Fibroblast of peridontal ligament (primary cell): ENCODE results near the gene IQGAP2.
"Not testable (repeated sequence)": the region's sequence is repeated elsewhere in the genome, so short reads cannot be mapped to it uniquely, and the experiment has no call there.

ENCODE experiments used
- DNase-seq: peaks from one replicate; pipeline ENCODE4 v3.0.0-alpha.2; 2010; ENCODE audit errors: extremely low read depth

IQGAP2 gene

DNA sequence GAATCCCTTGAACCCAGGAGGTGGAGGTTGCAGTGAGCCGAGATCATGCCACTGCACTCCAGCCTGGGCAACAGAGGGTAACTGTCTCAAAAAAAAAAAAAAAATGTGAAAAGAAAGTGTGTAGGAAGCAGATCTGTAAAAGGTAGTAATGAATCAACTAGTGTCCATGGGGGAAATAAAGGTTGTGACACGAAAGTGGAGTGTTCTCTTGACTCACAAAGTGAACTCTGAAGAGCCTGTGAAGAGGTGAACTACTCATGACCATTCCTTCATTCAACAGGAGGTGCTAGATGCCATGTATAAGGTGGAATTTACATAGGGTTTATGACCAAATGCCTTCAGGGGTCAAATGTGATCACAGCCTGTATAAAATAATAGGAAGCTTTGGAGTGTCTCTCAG lies 12.8 kb downstream of the IQGAP2 start:
- DNase-seq = no peak

GRCh38 chr5:76419597-76420298 lies 16.7 kb downstream of the IQGAP2 start:
- no peak for DNase-seq

DNA sequence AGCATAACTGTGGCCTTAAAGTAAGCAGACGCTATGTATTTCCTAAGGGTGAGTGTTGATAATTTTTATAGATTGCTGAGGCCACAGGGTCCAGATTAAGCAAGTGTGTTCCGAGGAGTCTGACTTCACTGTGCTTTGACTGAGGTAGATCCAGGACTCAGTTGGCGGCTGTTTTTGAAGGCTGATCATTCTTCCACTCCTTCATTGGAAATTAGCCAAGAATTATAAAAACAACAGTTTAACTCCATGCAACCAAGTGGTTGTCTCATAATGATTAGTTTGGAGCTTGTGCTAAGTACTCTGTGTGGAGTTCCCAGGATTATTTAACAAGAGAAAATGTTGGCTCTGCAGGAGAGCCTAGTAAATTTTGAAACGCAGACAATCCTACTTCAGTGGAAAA lies 19.1 kb downstream of the IQGAP2 start:
- no peak for DNase-seq

DNA sequence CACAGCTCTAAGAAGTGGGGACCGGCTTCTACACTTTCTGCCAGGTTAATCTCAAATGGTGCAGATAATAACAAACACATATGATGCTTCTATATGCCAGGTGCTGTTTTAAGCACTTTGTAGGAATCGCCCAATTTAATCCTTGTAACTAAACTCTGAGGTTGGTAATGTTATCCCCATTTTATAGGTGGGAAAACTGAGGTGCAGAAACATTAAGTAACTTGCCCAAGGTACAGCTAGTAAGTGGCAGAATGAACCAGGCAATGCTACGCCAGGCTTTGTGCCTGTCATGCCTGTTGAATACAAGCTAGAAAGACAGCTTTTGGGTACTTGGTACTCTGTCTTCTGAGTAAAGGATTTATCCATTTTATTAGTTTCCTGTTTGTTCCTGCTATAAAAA lies 19.7 kb downstream of the IQGAP2 start:
- DNase-seq = no peak

- DNase-seq = no peak
Measured at GRCh38 chr5:76425146-76425545, 22.1 kb downstream of the IQGAP2 start.

DNA sequence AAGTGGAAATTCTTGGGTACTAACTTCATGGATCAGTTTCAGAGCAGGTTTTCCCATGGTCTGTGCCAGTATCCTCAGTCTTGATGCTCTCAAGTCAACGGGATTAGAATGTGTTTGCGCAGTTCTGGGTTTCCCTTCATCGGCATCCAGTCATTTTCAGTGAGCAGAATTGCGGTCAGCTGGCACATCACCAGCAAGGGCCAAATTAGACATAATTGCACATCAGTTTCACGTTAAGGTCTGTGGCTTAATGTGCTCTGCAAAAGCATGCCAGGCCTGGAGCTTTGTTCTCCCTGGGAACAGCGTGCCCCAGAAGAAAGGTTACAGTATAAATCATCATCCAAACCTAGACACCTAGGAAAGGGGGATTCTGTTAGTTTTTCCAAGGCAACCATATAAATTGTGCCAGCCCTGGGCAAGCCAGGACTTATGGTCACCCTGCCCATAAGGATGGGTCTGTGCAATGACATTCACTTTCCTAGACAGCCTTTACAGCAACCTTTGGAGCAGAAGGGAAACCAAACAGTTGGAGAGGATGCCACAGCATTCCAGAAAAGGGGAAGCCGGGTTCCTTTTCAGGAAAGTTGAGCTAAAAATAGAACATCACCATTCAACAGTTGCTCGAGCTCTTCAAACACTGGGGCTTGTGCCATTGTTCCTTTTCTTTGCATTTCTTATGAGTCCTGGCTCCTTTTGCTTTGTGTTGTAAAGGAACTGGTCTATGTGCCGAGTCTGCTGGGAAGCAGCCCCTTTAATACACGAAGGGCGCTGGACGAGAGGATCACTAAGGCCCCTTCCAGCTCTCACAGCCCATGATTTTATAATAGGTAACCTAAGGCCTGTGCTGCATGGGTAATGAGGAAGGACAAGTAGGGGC lies 23.1 kb downstream of the IQGAP2 start:
- peak; percentile 7 for DNase-seq

DNA sequence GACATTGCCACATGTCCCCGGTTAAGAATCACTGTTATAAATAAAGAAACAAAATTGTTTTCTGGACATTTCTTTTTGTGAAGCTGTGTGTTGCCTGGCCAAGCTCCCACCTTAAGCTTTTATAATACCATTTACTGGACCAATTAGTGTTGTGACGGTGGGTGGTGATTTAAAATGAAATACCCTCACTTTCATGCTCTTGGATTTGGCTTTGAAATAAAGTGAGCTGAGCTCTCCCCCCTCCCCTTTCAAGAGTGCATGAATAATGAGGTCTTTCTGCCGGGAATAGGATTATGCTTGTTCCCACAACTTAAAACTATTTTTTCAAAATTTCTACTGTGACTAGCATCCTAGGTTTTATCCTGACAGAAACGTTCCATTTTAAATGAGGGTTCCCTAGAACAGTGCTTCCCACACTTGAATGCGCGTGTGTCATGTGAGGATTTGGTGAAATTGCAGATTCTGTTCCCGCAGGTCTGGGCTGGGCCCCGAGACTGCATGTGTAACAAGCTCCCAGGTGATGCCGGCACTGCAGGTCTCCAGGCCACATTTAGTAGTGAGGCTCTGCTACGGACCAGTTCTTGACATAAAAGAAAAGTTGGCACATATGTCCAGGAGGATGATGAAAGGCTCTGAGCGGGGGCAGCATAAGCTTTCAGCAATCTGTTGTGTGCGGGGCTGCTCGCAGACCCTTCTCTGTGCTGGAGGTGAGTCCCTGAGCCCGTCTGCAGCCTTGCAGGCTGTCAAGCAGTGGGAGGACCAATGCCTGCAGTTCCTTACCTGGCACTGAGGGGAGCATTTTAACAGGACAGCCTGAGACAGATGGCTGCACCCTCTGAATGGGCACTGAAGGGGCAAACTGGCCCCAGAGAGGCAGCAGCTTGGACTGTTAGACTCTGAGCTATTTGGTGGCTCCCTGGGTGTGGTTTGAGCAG lies 24.4 kb downstream of the IQGAP2 start:
- no peak for DNase-seq

- not testable (repeated sequence) for DNase-seq
Measured at GRCh38 chr5:76428550-76428949, 25.5 kb downstream of the IQGAP2 start.

- DNase-seq = no peak
Measured at GRCh38 chr5:76433261-76433660, 30.2 kb downstream of the IQGAP2 start.

DNA sequence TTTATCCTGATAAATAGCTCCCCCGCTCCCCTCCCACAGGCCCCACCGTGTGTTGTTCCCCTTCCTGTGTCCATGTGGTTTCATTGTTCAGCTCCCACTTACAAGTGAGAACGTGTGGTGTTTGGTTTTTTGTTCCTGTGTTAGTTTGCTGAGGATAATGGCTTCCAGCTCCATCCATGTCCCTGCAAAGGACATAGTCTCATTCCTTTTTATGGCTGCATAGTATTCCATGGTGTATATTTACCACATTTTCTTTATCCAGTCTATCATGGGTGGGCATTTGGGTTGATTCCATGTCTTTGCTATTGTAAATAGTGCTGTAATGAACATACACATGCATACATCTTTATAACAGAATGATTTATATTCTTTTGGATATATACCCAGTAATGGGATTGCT lies 34.4 kb downstream of the IQGAP2 start:
- not testable (repeated sequence) for DNase-seq

GRCh38 chr5:76438025-76438424 lies 34.9 kb downstream of the IQGAP2 start:
- no peak for DNase-seq

DNA sequence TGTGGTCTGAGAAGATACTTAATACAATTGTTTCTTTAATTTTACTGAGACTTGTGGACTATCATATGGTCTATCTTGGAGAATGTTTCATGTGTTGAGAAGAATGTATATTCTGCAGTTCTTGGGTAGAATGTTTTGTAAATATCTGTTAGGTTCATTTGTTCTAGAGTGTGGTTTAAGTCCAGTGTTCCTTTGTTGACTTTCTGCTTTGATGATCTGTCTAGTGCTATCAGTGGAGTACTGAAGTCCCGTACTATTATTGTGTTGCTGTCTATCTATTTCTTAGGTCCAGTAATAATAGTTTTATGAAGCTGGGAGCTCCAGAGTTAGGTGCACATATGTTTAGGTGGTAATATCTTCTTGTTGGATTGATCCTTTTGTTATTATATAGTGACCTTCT lies 36.1 kb downstream of the IQGAP2 start:
- no peak for DNase-seq

- DNase-seq = no peak
Measured at GRCh38 chr5:76439929-76440328, 36.8 kb downstream of the IQGAP2 start.

- DNase-seq = no peak
Measured at GRCh38 chr5:76441101-76441500, 38.0 kb downstream of the IQGAP2 start.

- no peak for DNase-seq
Measured at GRCh38 chr5:76441890-76442673, 39.0 kb downstream of the IQGAP2 start.

- DNase-seq = no peak
Measured at GRCh38 chr5:76443066-76443800, 40.1 kb downstream of the IQGAP2 start.

- no peak for DNase-seq
Measured at GRCh38 chr5:76445063-76445462, 42.0 kb downstream of the IQGAP2 start.

GRCh38 chr5:76445830-76446229 lies 42.7 kb downstream of the IQGAP2 start:
- DNase-seq = no peak

- DNase-seq = no peak
Measured at GRCh38 chr5:76446776-76447175, 43.7 kb downstream of the IQGAP2 start.

- DNase-seq = no peak
Measured at GRCh38 chr5:76449606-76450005, 46.5 kb downstream of the IQGAP2 start.

DNA sequence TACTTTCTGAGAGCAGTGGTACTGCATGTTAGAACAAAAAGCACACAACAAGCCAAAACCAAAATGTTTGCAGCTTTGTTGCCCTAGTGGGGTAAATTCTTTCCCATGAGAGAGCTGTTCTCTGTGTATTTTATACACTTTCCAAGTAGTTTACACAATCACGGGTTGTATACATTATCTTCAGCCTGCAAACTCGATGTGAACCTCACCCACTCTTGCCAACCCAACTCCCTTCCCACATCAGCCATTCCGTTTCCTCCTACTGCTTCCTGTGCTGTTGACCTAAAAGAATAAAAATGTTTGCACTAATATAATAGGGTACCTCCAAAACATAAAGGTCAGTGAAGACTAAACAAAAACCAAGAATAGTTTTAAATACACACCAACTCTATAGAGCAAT lies 47.0 kb downstream of the IQGAP2 start:
- no peak for DNase-seq
